ENCODE results near the gene KCNIP4. TPM values are rescaled to one million over a fixed set of nuclear protein-coding genes. Genes with fewer than 3 reads are reported as not detected.

Gene KCNIP4
- total and polyA plus RNA-seq, 11 donors, result 0.19 TPM; not detected in 10

GRCh38 chr4:21856301-21856700 lies 92.3 kb downstream of the KCNIP4 start:
- 67 to 75% (median 71%) methylated on average over 4 to 6 of the region's 6 CpGs for WGBS, 4 donors
- Histone ChIP-seq H3K36me3 (no peaks in the 10 kb centered on the region), H3K4me3 (no peak overlapping the region), H3K27me3 (no peaks in the 10 kb centered on the region), H3K9me3 (no peaks in the 10 kb centered on the region), H3K4me1 (no peaks in the 10 kb centered on the region), H3K27ac (no peak overlapping the region)
- no peak for TF ChIP-seq CTCF (IDR thresholded peaks at IDR 0.05)
- TF ChIP-seq POLR2A (IDR thresholded peaks at IDR 0.05), result no peak
- intact Hi-C loops (cut with DNase I), result no loop called here
- peak in 1 of 5 donors; percentile 46 for DNase-seq
- no peak for ATAC-seq

- no peak for TF ChIP-seq POLR2A (IDR thresholded peaks at IDR 0.05)
- TF ChIP-seq CTCF (IDR thresholded peaks at IDR 0.05), result no peak
- H3K4me3 ChIP-seq, result no peak overlapping the region
- intact Hi-C loops (cut with DNase I), result no loop called here
- no peaks in the 10 kb centered on the region for H3K27me3 ChIP-seq
- no peaks in the 10 kb centered on the region for H3K9me3 ChIP-seq
- no peaks in the 10 kb centered on the region for H3K4me1 ChIP-seq
- DNase-seq, result no peak
- H3K36me3 ChIP-seq, result no peaks in the 10 kb centered on the region
- 83 to 86% (median 85%) methylated on average over 3 of the region's 3 CpGs for WGBS, 4 donors
- no peak overlapping the region for H3K27ac ChIP-seq
- ATAC-seq, result no peak
Measured at GRCh38 chr4:21849077-21849476, 99.5 kb downstream of the KCNIP4 start.

GRCh38 chr4:21848021-21848420 lies 100.6 kb downstream of the KCNIP4 start:
- H3K27ac ChIP-seq, result no peak overlapping the region
- H3K36me3 ChIP-seq, result no peaks in the 10 kb centered on the region
- intact Hi-C loops (cut with DNase I), result no loop called here
- TF ChIP-seq CTCF (IDR thresholded peaks at IDR 0.05), result no peak
- TF ChIP-seq POLR2A (IDR thresholded peaks at IDR 0.05), result no peak
- 50 to 67% (median 64%) methylated on average over 2 of the region's 2 CpGs for WGBS, 4 donors
- H3K9me3 ChIP-seq, result no peaks in the 10 kb centered on the region
- DNase-seq (no peak), ATAC-seq (no peak)
- H3K4me3 ChIP-seq, result no peak overlapping the region
- H3K4me1 ChIP-seq, result no peaks in the 10 kb centered on the region
- H3K27me3 ChIP-seq, result no peaks in the 10 kb centered on the region

GRCh38 chr4:21845663-21846062 lies 102.9 kb downstream of the KCNIP4 start:
- H3K4me1 ChIP-seq, result no peaks in the 10 kb centered on the region
- no peak overlapping the region for H3K27ac ChIP-seq
- intact Hi-C loops (cut with DNase I), result no loop called here
- no peak overlapping the region for H3K4me3 ChIP-seq
- DNase-seq (no peak), ATAC-seq (no peak)
- TF ChIP-seq CTCF (IDR thresholded peaks at IDR 0.05), result no peak
- no peak for TF ChIP-seq POLR2A (IDR thresholded peaks at IDR 0.05)
- no peaks in the 10 kb centered on the region for H3K9me3 ChIP-seq
- 63 to 78% (median 72%) methylated on average over 4 of the region's 4 CpGs for WGBS, 4 donors
- no peaks in the 10 kb centered on the region for H3K36me3 ChIP-seq
- H3K27me3 ChIP-seq, result no peaks in the 10 kb centered on the region

Data from heart left ventricle (tissue), 16 donors.